A673 (cell line): ENCODE results near the gene USP35.

Experiments used
- EZH2 ChIP-seq: fragments of 200-600 bp; sonication (generic); IDR thresholded peaks from 2 replicates; pipeline ENCODE4 v1.6.1; 2017; ENCODE audit warnings: borderline replicate concordance, low read depth, mild to moderate bottlenecking, mixed read lengths, antibody characterized with exemption, low read length; ENCODE audit not compliant: poor library complexity, severe bottlenecking
- TF ChIP-seq, protein P1 (sequence below): fragments of 300-800, 200-600 bp; sonication (generic); conservative IDR thresholded peaks from 2 replicates; pipeline ENCODE4 v1.5.1; 2017; ENCODE audit warnings: low read depth, mild to moderate bottlenecking, antibody characterized with exemption, low read length, moderate library complexity, mixed read lengths

DNA sequence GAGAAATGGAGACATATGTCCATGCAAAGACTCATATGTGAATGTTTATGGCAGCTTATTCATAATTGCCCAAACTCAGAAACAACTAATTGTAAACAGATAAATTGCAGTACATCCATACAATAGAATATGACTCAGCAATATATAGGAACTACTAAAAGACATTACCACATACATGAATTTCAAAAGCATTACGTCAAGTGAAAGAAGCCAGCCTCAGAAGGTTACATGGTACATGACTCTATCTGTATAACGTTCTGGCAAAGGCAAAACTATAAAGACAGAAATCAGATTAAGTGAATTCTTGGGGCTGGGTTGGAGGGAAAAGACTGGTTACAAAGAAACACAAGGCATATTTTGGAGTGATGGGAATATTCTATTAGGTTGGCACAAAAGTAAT, 7.5 kb upstream of the USP35 start:
- TF ChIP-seq, protein P1, sequence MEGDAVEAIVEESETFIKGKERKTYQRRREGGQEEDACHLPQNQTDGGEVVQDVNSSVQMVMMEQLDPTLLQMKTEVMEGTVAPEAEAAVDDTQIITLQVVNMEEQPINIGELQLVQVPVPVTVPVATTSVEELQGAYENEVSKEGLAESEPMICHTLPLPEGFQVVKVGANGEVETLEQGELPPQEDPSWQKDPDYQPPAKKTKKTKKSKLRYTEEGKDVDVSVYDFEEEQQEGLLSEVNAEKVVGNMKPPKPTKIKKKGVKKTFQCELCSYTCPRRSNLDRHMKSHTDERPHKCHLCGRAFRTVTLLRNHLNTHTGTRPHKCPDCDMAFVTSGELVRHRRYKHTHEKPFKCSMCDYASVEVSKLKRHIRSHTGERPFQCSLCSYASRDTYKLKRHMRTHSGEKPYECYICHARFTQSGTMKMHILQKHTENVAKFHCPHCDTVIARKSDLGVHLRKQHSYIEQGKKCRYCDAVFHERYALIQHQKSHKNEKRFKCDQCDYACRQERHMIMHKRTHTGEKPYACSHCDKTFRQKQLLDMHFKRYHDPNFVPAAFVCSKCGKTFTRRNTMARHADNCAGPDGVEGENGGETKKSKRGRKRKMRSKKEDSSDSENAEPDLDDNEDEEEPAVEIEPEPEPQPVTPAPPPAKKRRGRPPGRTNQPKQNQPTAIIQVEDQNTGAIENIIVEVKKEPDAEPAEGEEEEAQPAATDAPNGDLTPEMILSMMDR = no peak
- no peak for TF ChIP-seq EZH2
